ENCODE measurements around the gene BEST2. TPM values are rescaled to one million over a fixed set of nuclear protein-coding genes. Genes with fewer than 3 reads are reported as not detected.

The BEST2 gene
- total and polyA plus RNA-seq, 4 donors, result 0.24 TPM; not detected in 3

- WGBS (ENCODE audit: insufficient coverage), result 99% methylated on average over 7 of the region's 9 CpGs
- peaks cover 44% of the 10 kb centered on the region for H3K36me3 ChIP-seq (ENCODE audit: control insufficient read depth, insufficient read depth, low read length)
- H3K27me3 ChIP-seq (ENCODE audit: control insufficient read depth, insufficient read depth, low read length), result no peaks in the 10 kb centered on the region
- no peak overlapping the region for H3K27ac ChIP-seq (ENCODE audit: low read depth, low read length)
- DNase-seq (ENCODE audit: low read depth in 4 of 6, low spot score in 6 of 6), result no peak
- H3K4me1 ChIP-seq (ENCODE audit: control insufficient read depth, insufficient read depth, low read length), result peaks cover 25% of the 10 kb centered on the region
- no peaks in the 10 kb centered on the region for H3K9me3 ChIP-seq (ENCODE audit: control insufficient read depth, insufficient read depth, low read length)
- H3K4me3 ChIP-seq (ENCODE audit: low read depth, low read length), result no peak overlapping the region
These were observed 23.7 kb upstream of the BEST2 start for GRCh38 chr19:12727745-12728433.

- no peaks in the 10 kb centered on the region for H3K9me3 ChIP-seq (ENCODE audit: control insufficient read depth, insufficient read depth, low read length)
- H3K36me3 ChIP-seq (ENCODE audit: control insufficient read depth, insufficient read depth, low read length), result peaks cover 44% of the 10 kb centered on the region
- H3K4me1 ChIP-seq (ENCODE audit: control insufficient read depth, insufficient read depth, low read length), result peaks cover 21% of the 10 kb centered on the region
- H3K27ac ChIP-seq (ENCODE audit: low read depth, low read length), result no peak overlapping the region
- H3K27me3 ChIP-seq (ENCODE audit: control insufficient read depth, insufficient read depth, low read length), result no peaks in the 10 kb centered on the region
- no peak for DNase-seq (ENCODE audit: low read depth in 4 of 6, low spot score in 6 of 6)
- H3K4me3 ChIP-seq (ENCODE audit: low read depth, low read length), result no peak overlapping the region
- WGBS (ENCODE audit: insufficient coverage), result 100% methylated on average over 2 of the region's 3 CpGs
These were observed 21.5 kb upstream of the BEST2 start for GRCh38 chr19:12730064-12730463.

GRCh38 chr19:12731337-12731736 is 20.3 kb upstream of the BEST2 start:
- H3K27me3 ChIP-seq (ENCODE audit: control insufficient read depth, insufficient read depth, low read length), result no peaks in the 10 kb centered on the region
- WGBS (ENCODE audit: insufficient coverage), result 95% methylated on average over 19 of the region's 24 CpGs
- peaks cover 44% of the 10 kb centered on the region for H3K36me3 ChIP-seq (ENCODE audit: control insufficient read depth, insufficient read depth, low read length)
- H3K4me1 ChIP-seq (ENCODE audit: control insufficient read depth, insufficient read depth, low read length), result peaks cover 26% of the 10 kb centered on the region
- no peaks in the 10 kb centered on the region for H3K9me3 ChIP-seq (ENCODE audit: control insufficient read depth, insufficient read depth, low read length)
- no peak overlapping the region for H3K4me3 ChIP-seq (ENCODE audit: low read depth, low read length)
- no peak overlapping the region for H3K27ac ChIP-seq (ENCODE audit: low read depth, low read length)
- DNase-seq (ENCODE audit: low read depth in 4 of 6, low spot score in 6 of 6), result no peak

GRCh38 chr19:12733369-12734214 is 18.0 kb upstream of the BEST2 start:
- 0% methylated on average over 9 of the region's 15 CpGs for WGBS (ENCODE audit: insufficient coverage)
- peaks cover 43% of the 10 kb centered on the region for H3K4me1 ChIP-seq (ENCODE audit: control insufficient read depth, insufficient read depth, low read length)
- peak overlapping the region; percentile 78 for H3K4me3 ChIP-seq (ENCODE audit: low read depth, low read length)

GRCh38 chr19:12736995-12737834 is 14.4 kb upstream of the BEST2 start, which contains the start of gene GET3:
TSS of gene GET3 (plus strand) at chr19:12737497. CDS start at chr19:12737506, 9 bp downstream.
- H3K9me3 ChIP-seq (ENCODE audit: control insufficient read depth, insufficient read depth, low read length), result no peaks in the 10 kb centered on the region
- peak within 1 kb of the TSS; percentile 99 for H3K4me3 ChIP-seq (ENCODE audit: low read depth, low read length)
- no peaks in the 10 kb centered on the region for H3K27me3 ChIP-seq (ENCODE audit: control insufficient read depth, insufficient read depth, low read length)
- H3K4me1 ChIP-seq (ENCODE audit: control insufficient read depth, insufficient read depth, low read length), result peaks cover 41% of the 10 kb centered on the region
- DNase-seq (ENCODE audit: low read depth in 4 of 6, low spot score in 6 of 6), result peak; percentile 90 to 99 (median 94)
- peaks cover 32% of the 10 kb centered on the region for H3K36me3 ChIP-seq (ENCODE audit: control insufficient read depth, insufficient read depth, low read length)
- peak within 1 kb of the TSS; percentile 94 for H3K27ac ChIP-seq (ENCODE audit: low read depth, low read length)
- WGBS (ENCODE audit: insufficient coverage), result under 1% methylated on average over 27 of the region's 29 CpGs

More at GRCh38 chr19:12733369-12734214, 18.0 kb upstream of the BEST2 start:
- Histone ChIP-seq H3K9me3 (ENCODE audit: control insufficient read depth, insufficient read depth, low read length) (no peaks in the 10 kb centered on the region), H3K36me3 (ENCODE audit: control insufficient read depth, insufficient read depth, low read length) (peaks cover 35% of the 10 kb centered on the region), H3K27me3 (ENCODE audit: control insufficient read depth, insufficient read depth, low read length) (no peaks in the 10 kb centered on the region), H3K27ac (ENCODE audit: low read depth, low read length) (peak overlapping the region; percentile 67)
- DNase-seq (ENCODE audit: low read depth in 4 of 6, low spot score in 6 of 6), result peak in 2 of 6 donors; percentile 17 to 30

- H3K36me3 ChIP-seq (ENCODE audit: control insufficient read depth, insufficient read depth, low read length), result peaks cover 37% of the 10 kb centered on the region
- H3K27ac ChIP-seq (ENCODE audit: low read depth, low read length), result peak overlapping the region; percentile 94
- no peaks in the 10 kb centered on the region for H3K27me3 ChIP-seq (ENCODE audit: control insufficient read depth, insufficient read depth, low read length)
- 6% methylated on average over 11 of the region's 13 CpGs for WGBS (ENCODE audit: insufficient coverage)
- peaks cover 36% of the 10 kb centered on the region for H3K4me1 ChIP-seq (ENCODE audit: control insufficient read depth, insufficient read depth, low read length)
- no peaks in the 10 kb centered on the region for H3K9me3 ChIP-seq (ENCODE audit: control insufficient read depth, insufficient read depth, low read length)
- no peak for DNase-seq (ENCODE audit: low read depth in 4 of 6, low spot score in 6 of 6)
- peak overlapping the region; percentile 99 for H3K4me3 ChIP-seq (ENCODE audit: low read depth, low read length)
These were observed 13.7 kb upstream of the BEST2 start for GRCh38 chr19:12737835-12738351.

GRCh38 chr19:12745166-12745897 is 6.3 kb upstream of the BEST2 start:
- Histone ChIP-seq H3K27me3 (ENCODE audit: control insufficient read depth, insufficient read depth, low read length) (no peaks in the 10 kb centered on the region), H3K27ac (ENCODE audit: low read depth, low read length) (no peak overlapping the region), H3K9me3 (ENCODE audit: control insufficient read depth, insufficient read depth, low read length) (no peaks in the 10 kb centered on the region), H3K4me1 (ENCODE audit: control insufficient read depth, insufficient read depth, low read length) (no peaks in the 10 kb centered on the region), H3K4me3 (ENCODE audit: low read depth, low read length) (no peak overlapping the region), H3K36me3 (ENCODE audit: control insufficient read depth, insufficient read depth, low read length) (peaks cover 78% of the 10 kb centered on the region)
- no peak for DNase-seq (ENCODE audit: low read depth in 4 of 6, low spot score in 6 of 6)
- 87% methylated on average over 20 of the region's 22 CpGs for WGBS (ENCODE audit: insufficient coverage)

- H3K4me1 ChIP-seq (ENCODE audit: control insufficient read depth, insufficient read depth, low read length), result no peaks in the 10 kb centered on the region
- H3K4me3 ChIP-seq (ENCODE audit: low read depth, low read length), result no peak overlapping the region
- H3K27me3 ChIP-seq (ENCODE audit: control insufficient read depth, insufficient read depth, low read length), result peaks cover 8% of the 10 kb centered on the region
- no peak for DNase-seq (ENCODE audit: low read depth in 4 of 6, low spot score in 6 of 6)
- H3K9me3 ChIP-seq (ENCODE audit: control insufficient read depth, insufficient read depth, low read length), result no peaks in the 10 kb centered on the region
- H3K36me3 ChIP-seq (ENCODE audit: control insufficient read depth, insufficient read depth, low read length), result peaks cover 51% of the 10 kb centered on the region
- H3K27ac ChIP-seq (ENCODE audit: low read depth, low read length), result no peak overlapping the region
- 74% methylated on average over 3 of the region's 6 CpGs for WGBS (ENCODE audit: insufficient coverage)
These were observed 3.1 kb upstream of the BEST2 start for GRCh38 chr19:12748489-12748888.

All from spinal cord (tissue), 10 donors.